C4-2B (cell line): Measurements from ENCODE around the gene SHC2.

Experiments used
- CTCF ChIP-seq: fragments of 450-650 bp; conservative IDR thresholded peaks from 2 replicates; pipeline ENCODE4 v1.5.1; 2017; ENCODE audit warnings: mild to moderate bottlenecking
- ZFX ChIP-seq: fragments of 450-650 bp; IDR thresholded peaks from 2 replicates; pipeline ENCODE4 v1.6.1; 2017

- TF ChIP-seq CTCF (no peak), ZFX (no peak)
Measured at GRCh38 chr19:401866-402511, 58.8 kb downstream of the SHC2 start.
